ENCODE data around the gene SORBS2. TPM values are rescaled to one million over a fixed set of nuclear protein-coding genes. Genes with fewer than 3 reads are reported as not detected.

The SORBS2 gene
- total RNA-seq, 1 experiment from 2014 or later, result 0.34 TPM

DNA sequence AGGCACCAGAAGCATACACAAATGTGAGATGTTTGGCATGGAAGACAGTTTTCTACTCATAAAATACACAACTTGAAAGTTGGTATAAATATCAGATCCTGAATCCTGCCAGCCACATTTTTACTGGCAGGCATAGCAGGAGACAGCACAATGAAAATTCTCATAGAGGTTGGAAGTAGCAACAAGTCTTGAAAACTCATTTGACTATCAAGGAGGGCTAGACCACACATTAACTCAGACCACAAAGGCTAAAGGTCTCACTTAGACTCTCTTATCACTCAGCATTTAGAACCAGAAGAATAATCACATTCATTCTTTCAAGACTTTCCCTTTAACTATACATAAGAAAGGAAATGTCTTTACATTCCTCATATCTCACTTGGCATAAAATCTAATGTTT lies 56.5 kb downstream of the SORBS2 start:
- POLR2A ChIA-PET, result no interaction called here

DNA sequence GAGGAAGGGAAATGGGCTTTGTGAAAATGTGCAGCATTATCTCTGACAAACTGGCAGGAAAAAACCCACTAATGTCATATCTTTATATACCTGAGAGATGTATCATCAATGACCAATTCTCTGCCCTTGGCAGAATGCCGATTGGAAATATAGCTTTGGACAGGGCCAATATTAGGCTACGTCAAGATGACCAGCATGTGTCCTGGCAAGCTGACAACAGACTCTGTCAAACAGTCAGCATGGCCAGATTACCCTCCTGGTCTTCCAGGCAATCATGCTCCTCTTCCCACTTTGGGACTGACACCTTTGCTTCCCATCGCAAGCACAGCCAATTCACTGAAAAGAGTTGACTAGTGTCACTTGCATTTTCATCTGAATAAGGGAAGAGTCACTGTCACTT lies 57.0 kb downstream of the SORBS2 start:
- Histone ChIP-seq H3K4me3 (replicated peaks in 1 of 2; ENCODE audit: low read depth in 1 of 2, low read length in 2 of 2) (no peak overlapping the region), H2AFZ (ENCODE audit: low read depth, low read length, poor library complexity, severe bottlenecking) (no peak overlapping the region), H3K9ac (ENCODE audit: low read length) (no peak overlapping the region), H3K4me1 (ENCODE audit: control insufficient read depth in 1 of 2, insufficient read depth in 2 of 2, low read length in 2 of 2) (no peaks in the 10 kb centered on the region), H4K20me1 (ENCODE audit: insufficient read depth) (no peaks in the 10 kb centered on the region), H3K9me3 (ENCODE audit: control insufficient read depth in 1 of 2, insufficient read depth in 1 of 2, low read depth in 1 of 2, low read length in 2 of 2) (no peaks in the 10 kb centered on the region), H3K36me3 (ENCODE audit: control insufficient read depth in 1 of 2, insufficient read depth in 2 of 2, low read length in 2 of 2) (no peaks in the 10 kb centered on the region), H3K79me2 (ENCODE audit: insufficient read depth, low read length) (no peaks in the 10 kb centered on the region), H3K4me2 (ENCODE audit: low read length) (no peak overlapping the region), H3K9me2 (ENCODE audit: insufficient read depth) (no peaks in the 10 kb centered on the region), H3K27me3 (ENCODE audit: insufficient read depth, low read length) (0 out of 2 replicates have a peak, but pooled peaks cover 9% of the 10 kb centered on the region), H3K27ac (ENCODE audit: low read depth, low read length) (no peak overlapping the region)
- RAD21 ChIA-PET (ENCODE audit: low non-redundant PET in 1 of 2, low total read pairs in 2 of 2, uncharacterized antibody in 2 of 2, unreplicated experiment in 2 of 2), result no interaction called here
- intact Hi-C loops (cut with micrococcal nuclease), result no loop called here
- TF ChIP-seq, protein P1, sequence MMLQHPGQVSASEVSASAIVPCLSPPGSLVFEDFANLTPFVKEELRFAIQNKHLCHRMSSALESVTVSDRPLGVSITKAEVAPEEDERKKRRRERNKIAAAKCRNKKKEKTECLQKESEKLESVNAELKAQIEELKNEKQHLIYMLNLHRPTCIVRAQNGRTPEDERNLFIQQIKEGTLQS (IDR thresholded peaks at IDR 0.05), result no peak
- no peak for TF ChIP-seq JUND (IDR thresholded peaks at IDR 0.05)
- TF ChIP-seq POLR2AphosphoS5 (IDR thresholded peaks at IDR 0.05; ENCODE audit: low read depth, low read length), result no peak
- TF ChIP-seq TCF7L2 (IDR thresholded peaks at IDR 0.05; ENCODE audit: borderline replicate concordance, extremely low read depth, insufficient read depth, insufficient read length), result no peak
- no peak for TF ChIP-seq ZFX (IDR thresholded peaks at IDR 0.05)
- no peak for TF ChIP-seq EGR1 (IDR thresholded peaks at IDR 0.05; ENCODE audit: low read depth)
- no peak for TF ChIP-seq FOSL1 (IDR thresholded peaks at IDR 0.05; ENCODE audit: low read depth)
- no peak for TF ChIP-seq CBX3 (IDR thresholded peaks at IDR 0.05; ENCODE audit: low read depth)
- TF ChIP-seq SRF (IDR thresholded peaks at IDR 0.05; ENCODE audit: low read depth), result no peak
- TF ChIP-seq SIN3A (IDR thresholded peaks at IDR 0.05; ENCODE audit: low read depth), result no peak
- TF ChIP-seq EZH2phosphoT487 (IDR thresholded peaks at IDR 0.05; ENCODE audit: borderline replicate concordance), result no peak
- POLR2A ChIA-PET, result no interaction called here
- CTCF ChIA-PET, result no interaction called here
- no peak for DNase-seq (ENCODE audit: low read depth, low spot score)
- no peak for ATAC-seq
- no TSS peak for BruUV-seq (replicated peaks)

More for the DNA sequence above, 56.5 kb downstream of the SORBS2 start:
- Histone ChIP-seq H3K9me2 (ENCODE audit: insufficient read depth) (no peaks in the 10 kb centered on the region), H3K4me1 (ENCODE audit: control insufficient read depth in 1 of 2, insufficient read depth in 2 of 2, low read length in 2 of 2) (no peaks in the 10 kb centered on the region), H3K4me3 (replicated peaks in 1 of 2; ENCODE audit: low read depth in 1 of 2, low read length in 2 of 2) (no peak overlapping the region), H3K27me3 (ENCODE audit: insufficient read depth, low read length) (0 out of 2 replicates have a peak, but pooled peaks cover 6% of the 10 kb centered on the region), H3K79me2 (ENCODE audit: insufficient read depth, low read length) (no peaks in the 10 kb centered on the region), H3K27ac (ENCODE audit: low read depth, low read length) (no peak overlapping the region), H2AFZ (ENCODE audit: low read depth, low read length, poor library complexity, severe bottlenecking) (no peak overlapping the region), H3K36me3 (ENCODE audit: control insufficient read depth in 1 of 2, insufficient read depth in 2 of 2, low read length in 2 of 2) (no peaks in the 10 kb centered on the region), H3K4me2 (ENCODE audit: low read length) (no peak overlapping the region), H3K9ac (ENCODE audit: low read length) (no peak overlapping the region), H3K9me3 (ENCODE audit: control insufficient read depth in 1 of 2, insufficient read depth in 1 of 2, low read depth in 1 of 2, low read length in 2 of 2) (no peaks in the 10 kb centered on the region), H4K20me1 (ENCODE audit: insufficient read depth) (no peaks in the 10 kb centered on the region)
- ATAC-seq (no peak), DNase-seq (ENCODE audit: low read depth, low spot score) (no peak)
- ChIA-PET RAD21 (ENCODE audit: low non-redundant PET in 1 of 2, low total read pairs in 2 of 2, uncharacterized antibody in 2 of 2, unreplicated experiment in 2 of 2) (no interaction called here), CTCF (no interaction called here)
- no TSS peak for BruUV-seq (replicated peaks)
- TF ChIP-seq CEBPB (IDR thresholded peaks at IDR 0.05; ENCODE audit: low read depth) (no peak), SP1 (IDR thresholded peaks at IDR 0.05; ENCODE audit: low read depth) (no peak), ZNF274 (IDR thresholded peaks at IDR 0.05; ENCODE audit: low read depth, low read length) (no peak), SIN3A (IDR thresholded peaks at IDR 0.05; ENCODE audit: low read depth) (no peak), YY1 (IDR thresholded peaks at IDR 0.05; ENCODE audit: extremely low read depth, insufficient replicate concordance, low read depth, low read length) (no peak), ELF1 (IDR thresholded peaks at IDR 0.05; ENCODE audit: borderline replicate concordance, low read depth) (no peak), POLR2AphosphoS5 (IDR thresholded peaks at IDR 0.05; ENCODE audit: low read depth, low read length) (no peak)
- TF ChIP-seq, protein P2, sequence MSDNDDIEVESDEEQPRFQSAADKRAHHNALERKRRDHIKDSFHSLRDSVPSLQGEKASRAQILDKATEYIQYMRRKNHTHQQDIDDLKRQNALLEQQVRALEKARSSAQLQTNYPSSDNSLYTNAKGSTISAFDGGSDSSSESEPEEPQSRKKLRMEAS (IDR thresholded peaks at IDR 0.05), result no peak
- TF ChIP-seq, protein P1 (IDR thresholded peaks at IDR 0.05), result no peak
- intact Hi-C loops (cut with micrococcal nuclease), result no loop called here
